D341Med (cell line): ENCODE data around the gene WDPCP.
A peak's percentile ranks its signal among the peaks of the same experiment; 100 is the strongest.
"Not testable (repeated sequence)": the region's sequence is repeated elsewhere in the genome, so short reads cannot be mapped to it uniquely, and the experiment has no call there.

Experiments used
- DNase-seq: peaks from one replicate; pipeline ENCODE4 v3.0.0; 2012; ENCODE audit warnings: low spot score

Gene WDPCP

DNA sequence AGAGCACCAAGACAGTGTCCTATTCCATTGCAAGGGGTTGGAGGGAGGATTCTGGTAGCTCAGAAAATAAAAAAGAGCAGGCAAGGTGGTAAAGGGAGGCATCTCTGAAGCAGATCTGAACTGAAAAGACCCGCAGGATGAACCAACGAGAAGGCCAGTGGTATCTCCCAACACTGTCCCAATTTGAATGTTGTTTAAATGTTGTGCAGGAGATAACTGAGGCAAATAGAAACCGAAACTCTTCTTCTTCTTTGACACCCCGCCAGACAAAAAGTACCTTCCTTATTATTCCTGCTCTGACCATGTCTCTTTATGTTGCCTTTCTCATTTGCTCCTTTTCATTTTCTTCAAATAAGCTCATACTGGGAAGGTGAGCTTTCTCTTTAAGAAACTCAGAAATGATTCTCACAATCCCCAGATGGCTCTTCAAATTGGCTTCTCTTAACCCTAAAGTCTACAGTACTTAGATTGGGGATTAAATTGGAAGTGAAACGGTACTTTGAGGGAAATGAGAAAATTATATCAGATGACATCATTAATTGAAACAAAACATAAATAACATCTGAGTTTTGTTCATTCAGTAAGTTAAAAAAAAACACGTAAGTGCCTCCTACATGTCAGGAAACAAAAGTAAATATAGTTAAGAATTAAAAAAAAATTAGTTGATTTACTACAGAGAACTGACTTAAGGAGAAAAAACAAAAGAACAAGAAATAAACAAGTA, 143.6 kb downstream of the WDPCP start:
- no peak for DNase-seq

DNA sequence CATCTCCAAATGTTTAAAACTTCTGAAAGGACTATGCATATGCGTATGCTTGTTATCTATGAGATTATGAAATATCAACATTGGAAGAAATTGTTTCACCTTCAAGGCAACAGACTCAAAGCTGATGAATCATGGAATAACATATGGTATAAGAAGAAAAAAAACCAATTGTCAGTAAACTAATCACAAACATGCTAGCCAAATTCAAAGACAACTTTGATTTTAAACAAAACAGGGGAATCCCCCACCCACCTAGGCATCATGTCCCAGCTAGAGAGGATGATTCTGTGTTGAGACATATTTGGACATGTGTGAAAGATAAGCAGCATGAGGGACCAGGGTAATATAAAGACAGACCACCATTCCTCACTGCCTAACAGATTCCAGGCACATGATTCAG, 147.7 kb downstream of the WDPCP start:
- no peak for DNase-seq

DNA sequence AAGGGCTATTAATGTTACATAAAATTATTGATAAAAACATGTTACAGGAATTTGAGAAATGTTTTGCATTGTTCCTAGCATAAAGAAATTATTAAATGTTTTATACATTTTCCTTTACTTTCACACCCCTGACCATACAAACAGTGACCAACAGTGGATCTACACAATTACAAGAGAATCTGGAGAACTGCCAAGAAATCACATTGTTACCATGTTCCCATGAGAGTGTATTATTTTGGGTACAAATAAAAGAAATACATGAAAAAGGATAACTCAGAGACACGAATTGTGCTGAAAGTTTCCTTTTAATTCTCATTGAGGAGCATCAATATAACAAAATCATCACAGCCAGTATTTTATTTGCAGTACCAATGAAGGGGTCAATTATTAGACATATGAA, 150.1 kb downstream of the WDPCP start:
- DNase-seq, result no peak

DNA sequence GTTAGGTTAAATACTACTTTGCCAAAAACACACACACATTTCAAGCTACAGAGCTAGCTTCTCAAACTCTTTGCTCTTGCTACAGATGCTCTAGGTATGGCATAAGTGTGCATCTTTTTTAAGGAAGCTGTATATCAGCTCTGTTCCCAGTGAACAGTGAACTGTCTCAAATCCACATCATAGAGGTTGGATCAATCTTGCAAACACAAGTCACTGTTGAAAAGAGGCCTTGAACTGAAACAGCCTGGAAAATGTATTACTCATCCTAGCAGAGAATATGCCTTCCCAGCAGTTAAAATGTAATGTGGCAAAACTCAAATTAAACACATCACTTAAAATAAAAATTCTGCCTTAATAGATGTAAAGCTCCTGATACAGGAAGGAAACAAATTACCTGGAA, 151.8 kb downstream of the WDPCP start:
- no peak for DNase-seq

DNA sequence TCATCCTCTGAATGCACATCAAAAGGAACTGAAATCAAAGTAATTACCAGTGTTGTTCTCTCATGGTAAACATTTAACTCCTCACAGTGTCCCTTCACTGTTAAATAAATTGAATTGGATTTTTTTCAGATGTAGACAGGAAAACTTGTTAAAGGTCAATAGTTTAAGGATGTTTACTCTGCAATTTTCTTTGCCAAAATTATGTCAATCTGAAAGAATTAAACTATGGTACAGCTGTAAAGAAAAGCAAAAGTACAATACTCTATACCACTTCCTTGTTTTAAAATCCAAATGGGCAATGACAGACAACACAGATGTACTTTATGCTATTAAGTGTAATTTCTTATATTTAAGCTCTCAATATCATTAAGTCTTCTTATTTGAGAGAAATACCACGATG, 153.2 kb downstream of the WDPCP start:
- no peak for DNase-seq

DNA sequence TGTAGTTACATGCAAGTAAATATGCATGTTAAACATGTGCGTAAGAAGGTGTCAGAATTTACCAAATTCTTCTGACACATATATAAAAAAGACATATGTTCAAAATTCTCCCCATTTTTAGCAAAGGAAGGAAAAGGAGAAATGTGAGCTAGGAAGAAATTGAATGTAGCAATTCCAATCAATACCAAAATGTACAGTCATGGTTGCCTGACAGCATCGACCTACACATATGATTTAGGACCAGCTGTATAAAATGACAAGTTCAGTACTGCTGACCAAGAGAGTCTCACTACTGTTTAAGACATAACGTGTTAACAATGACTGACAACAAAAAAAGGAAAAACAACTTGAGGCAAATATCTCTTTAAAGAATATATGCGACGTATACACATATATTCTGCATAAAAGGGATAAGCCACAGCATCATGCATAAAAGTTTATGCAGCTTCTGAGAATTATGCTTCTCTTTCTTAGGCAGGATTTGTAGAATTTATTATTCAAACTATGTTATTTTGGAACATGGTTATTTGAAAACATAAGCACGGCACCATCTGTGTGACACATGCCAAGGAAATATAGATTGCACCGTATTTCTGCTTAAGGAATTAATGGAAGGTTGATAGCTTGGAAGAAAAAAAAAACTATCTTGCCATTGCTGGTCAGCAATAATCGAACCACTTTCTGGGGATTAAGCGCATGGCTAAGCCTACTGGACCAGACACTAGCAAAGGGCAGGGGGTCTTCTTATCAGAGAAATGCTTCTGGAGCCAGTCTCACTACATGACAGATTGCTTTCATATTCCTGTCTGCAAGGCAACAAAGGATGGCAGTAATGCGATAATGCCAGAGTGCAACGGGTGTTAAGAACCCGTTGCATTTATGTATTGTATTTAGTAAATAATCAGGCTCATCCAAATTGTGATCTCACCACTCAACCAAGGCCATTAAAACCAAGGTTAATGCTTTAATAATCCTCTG, 154.0 kb downstream of the WDPCP start:
- DNase-seq, result no peak

DNA sequence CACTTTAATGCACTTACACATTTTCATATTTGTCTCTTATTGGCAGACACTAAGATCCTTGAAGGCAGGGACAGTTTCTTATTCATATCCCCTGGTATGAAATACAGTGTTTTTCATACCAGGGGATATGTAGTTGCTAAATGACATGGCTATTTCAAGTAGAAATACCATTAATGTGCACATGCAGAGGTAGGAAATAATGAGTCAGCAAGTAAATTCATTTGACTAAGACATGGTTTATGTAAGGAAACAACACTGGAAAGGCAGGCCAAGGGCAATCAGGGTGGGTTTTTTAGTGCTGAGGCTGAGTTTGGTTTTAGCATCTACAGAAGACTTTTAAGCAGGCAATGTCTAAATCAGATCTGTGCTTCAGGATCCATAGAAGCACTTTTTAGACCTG, 155.9 kb downstream of the WDPCP start:
- no peak for DNase-seq

DNA sequence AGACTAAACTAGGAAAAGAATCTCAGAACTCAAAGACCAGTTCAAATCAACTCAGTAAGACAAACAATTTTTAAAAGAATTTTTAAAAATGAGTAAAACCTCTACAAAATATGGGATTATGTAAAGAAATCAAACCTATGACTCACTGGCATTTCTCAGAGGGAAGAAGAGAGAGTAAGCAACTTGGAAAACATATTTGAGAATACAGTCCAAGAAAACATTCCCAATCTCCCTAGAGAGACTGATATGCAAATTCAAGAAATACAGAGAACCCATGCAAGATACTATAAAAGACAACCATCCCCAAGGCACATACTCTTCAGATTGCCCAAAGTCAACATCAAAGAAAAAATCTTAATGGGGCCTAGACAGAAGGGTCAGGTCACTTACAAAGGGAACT, 162.7 kb downstream of the WDPCP start:
- no peak for DNase-seq

DNA sequence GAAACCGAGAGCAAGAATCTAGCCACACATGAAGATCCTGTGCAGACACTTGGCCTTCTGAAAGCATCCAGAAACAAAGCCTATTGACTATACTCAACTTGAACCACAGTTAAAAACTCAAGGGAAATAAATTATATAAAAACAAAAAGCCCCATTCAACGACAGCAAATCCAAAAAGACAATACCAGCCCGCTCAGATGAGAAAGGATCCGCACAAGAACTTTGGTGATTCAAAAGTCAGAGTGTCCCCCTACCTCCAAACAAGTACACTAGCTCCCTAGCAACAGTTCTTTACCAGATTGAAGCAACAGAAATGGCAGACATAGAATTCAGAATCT, 163.2 kb downstream of the WDPCP start:
- no peak for DNase-seq

DNA sequence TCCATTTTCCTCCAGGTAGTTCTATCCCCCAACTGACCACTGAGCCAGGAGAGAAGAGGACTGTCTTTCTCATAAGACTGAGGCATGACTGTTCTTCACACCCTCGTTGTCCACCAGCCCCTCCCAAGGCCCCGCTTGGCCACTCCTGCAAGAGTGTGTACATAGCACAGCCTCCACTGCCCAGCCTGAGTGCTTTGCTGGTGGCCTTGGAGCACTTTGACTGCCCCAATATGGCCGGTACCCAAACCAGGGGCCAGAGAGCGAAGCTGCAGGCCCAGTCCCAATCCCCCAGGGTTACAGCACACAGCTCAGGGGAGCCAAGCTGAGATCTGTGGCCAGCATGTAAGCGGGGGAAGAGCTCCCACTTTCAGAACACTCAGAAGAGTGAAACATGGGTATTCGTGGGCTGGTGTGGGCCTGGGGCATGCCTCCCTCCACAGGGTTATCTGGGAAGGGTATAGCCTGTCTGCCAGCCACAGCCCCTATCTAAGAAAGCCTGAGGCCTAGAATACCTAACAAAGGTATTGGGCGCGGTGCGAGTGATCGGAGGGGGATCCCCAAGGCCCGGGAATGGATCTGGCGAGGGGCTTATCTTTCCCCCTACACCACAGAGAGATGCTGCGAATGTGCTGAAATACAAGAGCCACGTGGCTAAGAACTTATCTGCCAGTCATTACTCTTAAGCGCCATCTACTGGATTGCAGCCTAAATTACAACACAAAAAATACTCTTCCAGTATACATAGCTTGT, 163.8 kb downstream of the WDPCP start:
- peak; percentile 56 for DNase-seq

DNA sequence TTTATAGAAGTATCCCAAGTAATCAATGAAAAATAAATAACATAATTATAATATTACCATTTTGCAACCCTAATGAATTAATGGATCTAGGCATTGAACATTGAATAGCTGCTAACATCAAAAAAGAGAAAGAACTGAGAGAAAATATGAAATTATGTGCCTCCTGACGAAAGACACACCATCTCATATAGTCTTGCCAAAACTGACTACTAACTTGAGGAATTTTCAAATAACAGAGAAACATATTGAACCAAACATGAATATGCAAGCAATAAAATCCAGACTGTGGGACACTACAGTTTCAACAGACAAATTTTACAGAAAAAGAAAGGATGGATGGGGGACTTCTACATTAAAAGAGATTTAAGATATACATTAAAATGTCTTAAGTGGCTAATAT, 165.7 kb downstream of the WDPCP start:
- no peak for DNase-seq

DNA sequence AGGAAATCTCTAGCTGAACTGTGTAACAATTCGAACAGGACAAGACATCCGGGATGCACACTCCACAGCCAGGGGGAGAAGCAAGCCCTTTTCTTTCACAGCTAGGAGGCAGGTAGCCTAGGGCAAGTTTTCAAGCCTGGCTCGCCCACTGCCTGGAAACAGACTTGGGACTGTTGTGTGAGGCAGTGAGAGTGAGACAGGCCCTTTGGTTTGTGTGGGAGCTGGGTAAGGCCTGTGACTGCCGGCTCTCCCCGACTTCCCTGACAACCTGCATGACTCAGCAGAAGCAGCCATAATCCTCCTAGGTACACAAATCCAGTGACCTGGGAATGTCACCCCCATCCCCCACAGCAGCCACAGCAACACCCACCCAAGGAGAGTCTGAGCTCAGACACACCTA, 179.7 kb downstream of the WDPCP start:
- no peak for DNase-seq

DNA sequence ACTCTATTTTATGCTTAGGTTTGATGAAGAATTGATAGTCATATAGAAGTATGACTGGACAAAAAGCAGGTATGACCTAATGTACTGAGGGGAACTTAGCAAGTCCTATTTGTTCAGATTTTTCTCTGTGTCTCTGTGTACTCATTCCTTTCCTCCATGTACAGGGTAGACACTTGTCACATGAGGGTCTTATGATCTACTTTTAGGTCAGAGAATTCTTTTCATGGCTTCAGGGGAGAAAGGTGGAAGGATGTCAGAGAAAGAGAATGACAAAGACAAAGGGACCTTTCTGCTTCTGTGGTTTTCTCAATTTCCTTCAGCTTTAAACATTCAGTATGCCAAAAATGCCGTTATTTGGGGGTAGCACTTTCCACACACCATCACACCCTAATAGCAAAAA, 181.6 kb downstream of the WDPCP start:
- DNase-seq, result no peak

DNA sequence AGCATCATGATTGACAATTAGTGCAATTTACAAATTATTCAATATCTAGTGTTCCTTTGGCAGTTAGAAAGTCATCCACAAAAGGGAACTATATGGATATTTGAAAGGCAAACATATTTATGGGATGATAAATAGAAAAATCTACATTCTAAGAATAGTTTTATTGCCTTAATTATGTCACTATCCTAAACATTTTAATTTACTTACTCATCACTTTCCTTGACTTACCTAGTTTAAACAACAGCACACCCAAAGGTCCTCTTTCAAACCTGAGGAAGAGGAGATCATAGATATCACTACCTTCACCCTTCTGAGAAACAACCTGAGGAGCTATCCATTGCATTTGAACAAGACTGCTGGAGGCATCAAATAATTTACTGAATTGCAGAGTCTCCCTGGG, 184.5 kb downstream of the WDPCP start:
- DNase-seq, result no peak

DNA sequence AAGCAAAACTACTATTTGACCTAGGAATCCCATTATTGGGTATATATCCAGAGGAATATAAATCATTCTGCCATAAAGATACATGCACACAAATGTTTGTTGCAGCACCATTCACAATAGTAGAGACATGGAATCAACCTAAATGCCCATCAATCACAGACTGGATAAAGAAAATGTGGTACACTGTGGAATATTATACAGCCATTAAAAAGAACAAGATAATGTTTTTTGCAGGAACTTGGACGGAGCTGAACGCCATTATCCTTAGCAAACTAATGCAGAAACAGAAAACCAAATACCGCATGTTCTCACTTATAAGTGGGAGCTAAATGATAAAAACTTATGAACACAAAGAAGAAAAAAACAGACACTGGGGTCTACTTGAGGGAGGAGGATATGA, 185.4 kb downstream of the WDPCP start:
- DNase-seq, result not testable (repeated sequence)

DNA sequence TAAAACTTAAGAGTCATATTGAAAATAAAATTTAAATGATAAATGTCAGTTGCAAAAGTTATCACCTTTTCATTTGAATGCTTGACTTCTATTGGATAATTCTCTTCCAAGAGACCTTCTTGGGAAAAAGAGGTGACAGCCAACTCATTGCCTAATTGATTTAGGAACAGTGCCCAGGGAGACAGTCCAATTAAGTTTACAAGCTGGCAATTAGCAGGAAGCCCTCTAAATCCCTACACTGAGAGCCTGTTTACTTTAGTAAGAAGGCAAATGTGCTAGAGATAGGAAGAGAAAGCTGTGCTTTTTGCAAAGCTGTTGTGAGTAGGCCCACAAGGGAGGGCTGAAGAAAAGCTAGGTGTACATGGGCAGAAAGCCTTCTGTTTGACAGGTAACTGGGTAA, 189.1 kb downstream of the WDPCP start:
- peak; percentile 50 for DNase-seq

DNA sequence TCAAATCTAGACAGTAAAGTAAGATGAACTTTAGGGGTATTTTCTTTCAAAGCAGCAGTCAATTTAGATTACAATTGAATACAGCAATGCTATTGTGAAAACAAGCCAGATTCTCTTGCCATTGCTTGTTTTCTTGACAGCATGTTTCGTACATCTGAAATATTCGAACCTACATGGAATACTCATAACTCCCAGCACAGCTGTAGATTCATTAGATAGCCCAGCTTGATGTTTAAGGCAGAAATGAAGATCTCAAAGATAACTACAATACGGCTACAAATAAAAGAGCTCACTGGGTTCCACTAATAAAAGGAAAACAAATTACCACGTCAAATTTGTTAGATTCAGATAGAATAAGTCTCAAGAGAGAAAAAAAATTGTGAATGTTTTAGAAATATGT, 208.8 kb downstream of the WDPCP start:
- DNase-seq, result no peak

DNA sequence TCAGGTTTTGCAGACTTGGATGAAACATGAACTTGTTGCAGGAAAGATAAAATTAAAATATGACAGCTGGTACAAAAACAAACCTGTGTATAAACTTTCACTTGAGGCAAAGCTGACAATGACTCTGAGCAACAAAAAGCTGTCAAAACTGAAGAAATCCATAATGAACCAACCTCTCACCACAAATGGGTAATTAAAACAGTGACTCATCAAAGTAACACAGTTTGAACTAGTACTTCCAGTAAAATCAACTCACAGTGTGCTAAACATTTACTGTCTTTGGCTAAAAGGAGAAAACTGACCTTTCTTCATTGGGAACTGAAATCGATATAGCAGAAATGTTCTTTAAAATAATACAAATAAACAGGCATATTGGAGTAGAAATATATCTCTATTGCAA, 209.7 kb downstream of the WDPCP start:
- DNase-seq, result no peak

DNA sequence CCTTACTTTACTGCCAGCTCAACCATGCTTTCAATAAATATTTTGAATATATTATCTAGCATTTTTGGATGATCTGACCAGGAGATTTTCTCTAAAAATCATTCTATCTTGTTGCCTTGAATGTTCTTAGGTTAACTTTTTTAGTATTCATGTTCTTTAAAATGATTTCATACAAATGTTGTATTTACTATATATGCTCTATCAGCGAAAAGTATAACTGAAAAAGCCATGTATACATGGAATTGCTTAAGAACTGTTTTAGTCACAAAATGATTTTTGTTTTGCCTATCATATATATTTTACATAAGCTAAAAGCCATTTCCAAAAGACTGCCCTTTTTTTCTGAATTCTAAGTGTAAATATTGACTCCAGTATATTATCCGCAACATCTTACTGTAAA, 213.9 kb downstream of the WDPCP start:
- DNase-seq, result no peak

DNA sequence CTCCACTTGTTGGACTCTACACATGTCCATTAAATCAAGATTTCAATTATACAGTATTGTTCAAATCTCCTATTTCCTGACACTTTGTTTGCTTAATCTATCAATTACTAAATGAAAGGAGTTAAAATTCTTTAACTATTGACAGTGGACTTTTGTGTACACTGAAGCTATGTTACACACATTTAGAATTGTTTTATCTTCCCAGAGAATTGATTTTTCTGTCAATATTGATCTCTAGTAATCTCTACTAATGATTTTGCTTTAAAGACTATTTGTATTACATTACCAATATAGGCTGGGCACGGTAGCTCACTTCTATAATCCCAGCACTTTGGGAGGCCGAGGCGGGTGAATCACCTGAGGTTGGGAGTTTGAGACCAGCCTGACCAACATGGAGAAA, 215.7 kb downstream of the WDPCP start:
- no peak for DNase-seq

DNA sequence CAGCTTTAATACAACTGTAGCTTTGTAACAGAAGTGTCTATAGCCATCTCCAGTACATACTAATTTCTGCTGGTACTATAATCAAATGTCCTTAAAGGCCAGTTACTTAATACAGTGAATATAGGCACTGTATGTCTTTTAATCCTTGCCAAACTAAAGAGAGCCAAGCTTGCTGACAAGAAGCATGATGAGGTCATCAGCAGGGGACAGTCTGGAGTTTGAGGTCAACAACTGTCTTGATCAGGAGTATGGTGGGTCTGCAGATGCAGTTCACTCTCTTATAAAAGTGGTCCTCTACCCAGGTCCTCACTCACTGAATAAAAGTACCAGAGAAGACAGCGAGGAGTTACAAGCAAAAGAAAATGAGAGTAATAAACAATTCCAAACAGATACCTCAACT, 219.1 kb downstream of the WDPCP start:
- no peak for DNase-seq

DNA sequence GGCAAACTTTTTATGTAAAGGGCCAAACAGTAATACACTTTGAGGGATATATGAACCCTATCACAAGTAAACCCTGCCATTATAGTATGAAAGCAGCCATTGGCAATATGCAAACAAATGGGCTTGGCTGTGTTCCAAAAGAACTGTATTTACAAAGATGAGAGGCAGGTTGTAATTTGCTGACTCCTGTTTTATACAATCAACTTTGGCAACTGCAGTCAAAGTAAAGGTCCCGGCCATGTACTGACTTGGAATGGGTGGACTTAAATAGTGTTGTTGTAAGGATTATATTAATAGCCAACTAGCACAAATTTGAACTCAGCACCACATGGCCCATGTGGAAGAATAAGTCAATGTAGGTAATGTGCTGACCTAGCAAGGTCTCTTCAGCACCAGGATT, 223.4 kb downstream of the WDPCP start:
- no peak for DNase-seq

DNA sequence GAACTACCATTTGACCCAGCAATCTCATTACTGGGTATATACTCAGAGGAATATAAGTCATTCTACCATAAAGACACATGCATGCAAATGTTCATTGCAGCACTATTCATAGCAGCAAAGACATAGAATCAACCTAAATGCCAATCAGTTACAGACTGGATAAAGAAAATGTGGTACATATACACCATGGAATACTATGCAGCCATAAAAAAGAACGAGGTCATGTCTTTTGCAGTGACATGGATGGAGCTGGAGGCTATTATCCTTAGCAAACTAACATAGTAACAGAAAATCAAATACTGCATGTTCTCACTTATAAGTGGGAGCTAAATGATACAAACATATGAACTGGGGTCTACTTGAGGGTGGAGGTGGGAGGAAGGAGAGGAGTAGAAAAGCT, 230.6 kb downstream of the WDPCP start:
- DNase-seq, result not testable (repeated sequence)
